Islet precursor cell (in vitro differentiated cells): ENCODE data around the gene ANKRD33B.

Experiments
- DNase-seq: peaks from one replicate; pipeline ENCODE4 v3.0.0-alpha.2; 2018

The ANKRD33B gene

GRCh38 chr5:10639846-10640368 is 76.0 kb downstream of the ANKRD33B start:
- peak; percentile 1 for DNase-seq

- DNase-seq, result no peak
Observed at GRCh38 chr5:10642367-10642766, 78.5 kb downstream of the ANKRD33B start.

GRCh38 chr5:10644192-10644591 is 80.3 kb downstream of the ANKRD33B start:
- DNase-seq, result peak; percentile 18

GRCh38 chr5:10645146-10645545 is 81.3 kb downstream of the ANKRD33B start:
- no peak for DNase-seq

- no peak for DNase-seq
Observed at GRCh38 chr5:10645671-10646070, 81.8 kb downstream of the ANKRD33B start.

GRCh38 chr5:10647640-10648039 is 83.8 kb downstream of the ANKRD33B start:
- no peak for DNase-seq

GRCh38 chr5:10648806-10649665 is 85.2 kb downstream of the ANKRD33B start:
- no peak for DNase-seq

GRCh38 chr5:10649666-10650380 is 86.0 kb downstream of the ANKRD33B start:
- peak; percentile 90 for DNase-seq

GRCh38 chr5:10652151-10652550 is 88.3 kb downstream of the ANKRD33B start:
- DNase-seq, result no peak

- no peak for DNase-seq
Observed at GRCh38 chr5:10652606-10653005, 88.7 kb downstream of the ANKRD33B start.

GRCh38 chr5:10653043-10653442 is 89.2 kb downstream of the ANKRD33B start:
- no peak for DNase-seq

GRCh38 chr5:10653751-10654400 is 90.0 kb downstream of the ANKRD33B start:
- no peak for DNase-seq

GRCh38 chr5:10654566-10654965 is 90.7 kb downstream of the ANKRD33B start:
- no peak for DNase-seq

GRCh38 chr5:10655161-10655971 is 91.5 kb downstream of the ANKRD33B start:
- DNase-seq, result peak; percentile 55

- DNase-seq, result no peak
Observed at GRCh38 chr5:10655972-10656830, 92.3 kb downstream of the ANKRD33B start.

- DNase-seq, result no peak
Observed at GRCh38 chr5:10658265-10658664, 94.4 kb downstream of the ANKRD33B start.

GRCh38 chr5:10660135-10660534 is 96.3 kb downstream of the ANKRD33B start:
- peak; percentile 40 for DNase-seq

GRCh38 chr5:10660720-10661387 is 97.0 kb downstream of the ANKRD33B start:
- peak; percentile 32 for DNase-seq

GRCh38 chr5:10661401-10661800 is 97.5 kb downstream of the ANKRD33B start:
- DNase-seq, result peak; percentile 30

GRCh38 chr5:10662083-10662482 is 98.2 kb downstream of the ANKRD33B start:
- no peak for DNase-seq
